Activated CD4-positive, alpha-beta T cell treated with anti-CD3 and anti-CD28 coated beads, Interleukin-2, amount 10 ng/mL, durations not matched to agents 7 days and 5 days (primary cell): ENCODE results near the gene REN. TPM values are rescaled to one million over a fixed set of nuclear protein-coding genes. Genes with fewer than 3 reads are reported as not detected.

Experiments used
- total RNA-seq, 2 experiments: library from RNA; stranded (reverse); gene quantifications; one replicate each; pipeline ENCODE4 v1.2.3, GENCODE V29; 2021

The REN gene
- total RNA-seq, 2 experiments from 2014 or later: not detected

Other genes starting within 250 kb of the REN start
- gene SOX13, start 93.2 kb downstream of the REN start, total RNA-seq: 1 to 10 TPM in 1 of 2 experiments, under 1 TPM in 1; 0.60 to 1.3 TPM
- gene ETNK2, start 14.3 kb downstream of the REN start, total RNA-seq: under 1 TPM in 1 of 2 experiments, not detected in 1; 0.25 TPM
- not detected for gene KISS1, start 30.2 kb upstream of the REN start, total RNA-seq
- not detected for gene GOLT1A, start 47.7 kb upstream of the REN start, total RNA-seq
- gene PLEKHA6, start 193.6 kb upstream of the REN start, total RNA-seq: not detected
- 10 to 100 TPM; 62.5 to 70.6 TPM for gene PPP1R15B, start 245.5 kb upstream of the REN start, total RNA-seq